GM18505 (cell line): Measurements from ENCODE around the gene ZCCHC2.
A peak's percentile ranks its signal among the peaks of the same experiment; 100 is the strongest.

Experiments
- ATAC-seq: cut with Tn5 transposase; IDR thresholded peaks from one replicate; pipeline ENCODE4 v1.9.1; 2021; ENCODE audit not compliant: unreplicated experiment
- POLR2A ChIP-seq: IDR thresholded peaks from 4 replicates; pipeline ENCODE4 v1.6.1; 2011; ENCODE audit warnings: borderline replicate concordance; ENCODE audit not compliant: insufficient read depth, insufficient read length; ENCODE audit errors: extremely low read depth

Gene ZCCHC2

GRCh38 chr18:62521082-62521481 lies 1.7 kb upstream of the ZCCHC2 start:
- no peak for TF ChIP-seq POLR2A
- ATAC-seq, result no peak

- no peak for ATAC-seq
- TF ChIP-seq POLR2A, result no peak
Measured at GRCh38 chr18:62521593-62521992, 1.2 kb upstream of the ZCCHC2 start.

GRCh38 chr18:62522178-62522503 lies 684 bp upstream of the ZCCHC2 start:
- TF ChIP-seq POLR2A, result no peak
- ATAC-seq, result peak; percentile 2

- ATAC-seq, result no peak
Measured at GRCh38 chr18:62523255-62523588, 397 bp downstream of the ZCCHC2 start.

GRCh38 chr18:62523631-62524439 lies 1.0 kb downstream of the ZCCHC2 start:
- ATAC-seq, result peak; percentile 4

More at GRCh38 chr18:62523255-62523588, 397 bp downstream of the ZCCHC2 start:
- no peak for TF ChIP-seq POLR2A

GRCh38 chr18:62524440-62525200 lies 1.8 kb downstream of the ZCCHC2 start:
- ATAC-seq, result peak; percentile 3
- peak; percentile 61 for TF ChIP-seq POLR2A

More at GRCh38 chr18:62523631-62524439, 1.0 kb downstream of the ZCCHC2 start:
- TF ChIP-seq POLR2A, result no peak

- no peak for ATAC-seq
- TF ChIP-seq POLR2A, result no peak
Measured at GRCh38 chr18:62525608-62526007, 2.8 kb downstream of the ZCCHC2 start.

GRCh38 chr18:62526098-62527025 lies 3.5 kb downstream of the ZCCHC2 start:
- no peak for ATAC-seq
- TF ChIP-seq POLR2A, result peak; percentile 80

- no peak for TF ChIP-seq POLR2A
- no peak for ATAC-seq
Measured at GRCh38 chr18:62529597-62529996, 6.8 kb downstream of the ZCCHC2 start.

GRCh38 chr18:62531078-62531477 lies 8.3 kb downstream of the ZCCHC2 start:
- no peak for TF ChIP-seq POLR2A
- no peak for ATAC-seq

- no peak for ATAC-seq
- TF ChIP-seq POLR2A, result no peak
Measured at GRCh38 chr18:62531931-62532330, 9.1 kb downstream of the ZCCHC2 start.

- ATAC-seq, result no peak
- no peak for TF ChIP-seq POLR2A
Measured at GRCh38 chr18:62536005-62536404, 13.2 kb downstream of the ZCCHC2 start.
